GM12892 (cell line): ENCODE data around the gene PAEP.

Experiments used
- POLR2A ChIP-seq: IDR thresholded peaks from 2 replicates; pipeline ENCODE4 v1.6.1; 2011; ENCODE audit warnings: low read depth, low read length, control low read depth
- TAF1 ChIP-seq: IDR thresholded peaks from 2 replicates; pipeline ENCODE4 v1.6.1; 2011; ENCODE audit warnings: low read depth, mild to moderate bottlenecking, control low read depth, low read length, borderline replicate concordance

- TF ChIP-seq POLR2A (no peak), TAF1 (no peak)
Observed at GRCh38 chr9:135554718-135555117, 6.8 kb upstream of the PAEP start.
